G401.6 (cell line): ENCODE data around the gene IL18BP.

Experiments used
- FAIRE-seq: peaks from 2 replicates; lab custom pipeline; 2012; peaks lifted over from hg19 to GRCh38; lab: Jason Lieb, UNC

IL18BP gene

GRCh38 chr11:71996946-71997345 lies 1.8 kb upstream of the IL18BP start:
- no peak for FAIRE-seq

DNA sequence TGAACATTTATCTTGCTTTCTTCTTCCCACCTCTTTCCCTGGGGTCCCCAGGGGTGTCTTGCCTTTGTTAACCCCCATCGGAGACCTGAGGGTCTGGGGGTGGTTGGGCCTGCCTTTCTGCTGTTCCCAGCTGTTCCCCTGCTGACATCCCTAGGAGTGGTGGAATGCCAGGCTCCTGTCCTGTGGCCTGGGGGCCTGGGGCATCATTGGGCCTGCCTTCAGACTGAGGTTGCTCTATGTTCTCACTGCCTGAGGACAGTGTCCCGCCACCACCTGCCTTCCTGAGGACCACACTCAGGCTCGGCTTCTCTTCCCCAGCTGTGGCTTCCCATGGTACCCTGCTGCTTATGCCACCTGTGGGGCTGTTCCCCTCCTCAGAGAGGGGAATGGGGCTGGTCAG lies 1.1 kb upstream of the IL18BP start:
- no peak for FAIRE-seq

- no peak for FAIRE-seq
Measured at GRCh38 chr11:71998061-71998460, 648 bp upstream of the IL18BP start.

GRCh38 chr11:71999362-71999761 lies 653 bp downstream of the IL18BP start:
- FAIRE-seq, result no peak

GRCh38 chr11:71999798-72000197 lies 1.1 kb downstream of the IL18BP start:
- no peak for FAIRE-seq

- no peak for FAIRE-seq
Measured at GRCh38 chr11:72000202-72000867, 1.6 kb downstream of the IL18BP start.

GRCh38 chr11:72001285-72001684 lies 2.6 kb downstream of the IL18BP start:
- no peak for FAIRE-seq

GRCh38 chr11:72001834-72002591 lies 3.3 kb downstream of the IL18BP start:
- FAIRE-seq, result no peak

GRCh38 chr11:72002841-72003775 lies 4.4 kb downstream of the IL18BP start:
- no peak for FAIRE-seq

GRCh38 chr11:72003776-72004171 lies 5.1 kb downstream of the IL18BP start:
- no peak for FAIRE-seq

DNA sequence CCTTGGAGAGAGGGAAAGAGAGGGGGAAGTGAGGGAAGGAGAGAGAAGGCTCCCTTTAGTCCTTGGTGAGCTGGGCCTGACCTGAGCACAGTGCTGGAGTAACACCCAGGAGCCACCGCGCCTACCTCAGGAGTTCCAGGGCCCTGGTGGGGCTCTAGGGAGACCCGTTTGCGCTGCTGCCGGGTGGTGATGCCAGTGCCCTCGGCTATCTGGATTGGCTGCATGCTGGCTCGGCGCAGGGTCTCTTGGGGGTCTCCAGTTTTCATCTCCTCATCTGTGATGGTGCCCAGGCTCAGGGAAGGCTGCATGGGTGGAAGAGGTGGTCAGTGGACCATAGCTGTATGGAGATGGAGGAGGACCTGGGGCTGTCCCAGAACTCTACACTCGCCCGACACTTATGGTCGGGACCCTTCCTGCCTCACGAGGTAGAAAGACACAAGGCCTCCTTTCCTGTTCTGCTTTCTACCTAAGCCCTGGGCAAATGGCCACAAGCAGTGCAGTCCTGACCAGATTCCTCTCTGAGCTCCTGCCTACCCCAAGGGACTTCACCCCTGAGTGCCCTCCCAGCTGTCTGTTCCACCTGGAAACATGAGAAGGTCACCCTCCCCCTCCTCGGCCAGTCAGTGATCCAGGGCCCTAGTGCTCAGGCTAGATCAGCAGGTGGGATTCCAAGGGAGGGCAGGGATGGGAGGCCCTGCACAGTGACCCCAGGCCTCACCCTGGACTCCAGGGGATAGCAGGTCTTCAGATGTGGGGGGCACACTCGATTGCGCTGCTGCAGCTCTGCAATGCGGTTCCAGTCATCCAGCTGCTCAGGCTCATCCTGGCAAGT lies 6.0 kb downstream of the IL18BP start:
- no peak for FAIRE-seq

DNA sequence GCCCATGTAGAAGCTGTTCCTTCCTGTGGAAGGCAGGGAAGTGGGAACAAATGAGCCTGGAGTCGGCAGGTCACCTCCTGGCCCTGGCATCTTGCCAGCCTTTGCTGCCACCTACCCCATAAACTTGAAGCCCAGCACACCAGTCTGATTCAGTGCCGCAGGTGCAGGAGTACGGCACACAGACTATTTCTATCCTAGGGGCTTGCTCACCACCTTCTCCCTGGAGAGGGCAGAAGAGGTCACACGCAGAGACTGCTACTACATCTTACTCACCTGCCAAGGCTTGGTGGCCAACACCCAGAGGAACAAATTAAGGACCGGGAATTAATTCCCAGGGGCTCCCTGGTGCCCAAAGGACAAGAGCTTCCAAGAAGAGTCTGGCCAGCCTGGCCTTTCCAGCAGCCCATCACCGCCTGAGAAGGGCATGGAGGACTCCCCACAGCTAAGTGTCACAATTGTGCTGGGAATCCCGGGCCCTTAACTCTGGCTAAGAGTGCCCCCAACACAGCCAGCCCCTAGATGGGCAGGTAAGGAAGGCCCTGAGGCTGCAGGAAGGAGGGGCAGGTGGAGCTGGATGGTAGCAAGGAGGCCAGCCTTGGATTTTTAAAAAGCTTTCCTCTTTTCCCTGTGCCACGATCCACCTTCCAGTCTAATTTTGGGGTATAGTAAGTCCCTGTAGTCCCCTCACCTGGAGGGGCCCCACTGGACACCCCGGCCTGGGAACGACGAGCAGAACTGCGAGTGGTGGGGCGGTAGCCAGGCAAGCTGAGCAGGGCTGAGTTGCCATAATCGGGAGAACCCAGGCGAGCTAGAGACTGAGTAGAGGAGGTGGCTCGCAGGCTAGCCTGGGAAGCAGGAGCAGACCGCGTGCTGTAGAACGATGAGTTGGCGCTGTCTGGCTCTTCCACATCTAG lies 6.9 kb downstream of the IL18BP start:
- FAIRE-seq, result no peak

DNA sequence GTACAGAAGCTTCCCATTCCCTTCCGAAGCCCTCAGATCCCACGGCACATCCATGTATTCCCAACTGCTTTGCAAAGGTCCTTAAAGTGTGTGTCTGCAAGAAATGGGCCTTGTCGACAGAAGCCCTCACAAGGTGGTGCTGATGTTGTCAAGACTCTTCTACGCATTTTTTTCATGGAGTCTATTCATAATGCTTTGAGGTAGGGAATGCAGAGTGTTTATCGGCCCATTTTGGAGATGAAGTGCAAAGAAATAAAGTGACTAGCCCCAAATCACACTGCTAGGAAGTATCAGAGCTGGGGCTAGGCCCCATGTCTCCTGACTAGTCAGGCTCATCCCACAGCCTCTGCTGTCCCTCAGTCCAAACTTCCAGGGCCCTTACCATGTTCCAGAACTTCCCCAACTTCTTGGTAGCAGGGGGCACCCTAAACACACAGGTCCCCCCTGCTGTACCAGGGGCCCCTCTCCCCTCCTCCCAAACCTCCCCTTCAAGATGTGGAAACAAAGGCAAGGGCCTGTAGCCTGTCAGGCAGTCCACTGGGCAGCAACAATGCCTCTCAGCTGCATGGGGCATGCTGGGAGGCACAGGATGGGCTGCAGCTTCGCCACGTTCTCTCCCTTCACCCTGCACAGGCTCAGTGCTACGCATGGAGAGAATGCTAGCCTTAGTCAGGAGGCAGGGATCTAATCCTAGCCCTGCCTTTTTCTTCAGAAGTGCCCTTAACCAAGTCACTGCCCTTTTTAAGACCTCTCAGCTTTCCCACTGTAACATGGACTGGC lies 7.8 kb downstream of the IL18BP start:
- FAIRE-seq, result no peak

DNA sequence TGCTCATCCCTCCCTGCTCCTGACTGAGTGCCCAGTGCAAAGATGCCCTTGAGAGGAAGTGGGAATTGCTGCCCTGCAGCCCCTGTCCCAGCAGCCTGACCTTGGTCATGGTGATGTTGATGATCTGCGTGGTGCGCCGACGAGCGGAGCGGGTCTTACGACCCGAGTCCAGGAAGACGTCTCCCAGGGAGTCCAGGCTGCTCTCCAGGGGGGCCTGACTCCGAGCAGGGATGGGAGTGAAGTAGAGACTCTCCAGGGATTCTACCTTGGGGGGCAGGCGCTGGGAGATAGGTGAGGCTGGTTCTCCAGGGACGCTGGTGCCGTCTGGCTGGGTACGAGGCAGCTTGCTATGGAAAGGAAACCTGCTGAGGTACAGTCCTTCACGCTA lies 8.4 kb downstream of the IL18BP start:
- no peak for FAIRE-seq

GRCh38 chr11:72007587-72007986 lies 8.9 kb downstream of the IL18BP start:
- FAIRE-seq, result no peak

- no peak for FAIRE-seq
Measured at GRCh38 chr11:72008728-72009127, 10.0 kb downstream of the IL18BP start.

DNA sequence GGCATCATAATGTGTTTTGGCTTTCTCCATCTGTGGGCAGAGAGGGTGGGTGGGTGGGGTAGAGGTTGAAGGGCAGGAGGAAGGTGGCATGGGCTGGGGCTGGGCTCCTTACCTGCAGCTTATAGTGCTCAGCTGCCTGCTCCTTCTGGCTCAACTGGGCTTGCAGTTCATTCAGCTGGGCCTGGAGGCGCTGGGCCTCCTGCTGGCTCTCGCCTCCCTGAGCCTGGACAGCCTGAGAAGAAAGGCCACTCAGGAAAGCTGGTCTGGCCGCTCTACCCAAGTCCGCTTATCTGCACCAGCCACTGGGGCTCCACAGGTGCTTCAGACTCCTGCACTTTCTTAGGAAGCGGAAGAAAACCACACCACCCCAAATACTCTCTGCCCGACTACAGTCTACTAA lies 10.4 kb downstream of the IL18BP start:
- no peak for FAIRE-seq

DNA sequence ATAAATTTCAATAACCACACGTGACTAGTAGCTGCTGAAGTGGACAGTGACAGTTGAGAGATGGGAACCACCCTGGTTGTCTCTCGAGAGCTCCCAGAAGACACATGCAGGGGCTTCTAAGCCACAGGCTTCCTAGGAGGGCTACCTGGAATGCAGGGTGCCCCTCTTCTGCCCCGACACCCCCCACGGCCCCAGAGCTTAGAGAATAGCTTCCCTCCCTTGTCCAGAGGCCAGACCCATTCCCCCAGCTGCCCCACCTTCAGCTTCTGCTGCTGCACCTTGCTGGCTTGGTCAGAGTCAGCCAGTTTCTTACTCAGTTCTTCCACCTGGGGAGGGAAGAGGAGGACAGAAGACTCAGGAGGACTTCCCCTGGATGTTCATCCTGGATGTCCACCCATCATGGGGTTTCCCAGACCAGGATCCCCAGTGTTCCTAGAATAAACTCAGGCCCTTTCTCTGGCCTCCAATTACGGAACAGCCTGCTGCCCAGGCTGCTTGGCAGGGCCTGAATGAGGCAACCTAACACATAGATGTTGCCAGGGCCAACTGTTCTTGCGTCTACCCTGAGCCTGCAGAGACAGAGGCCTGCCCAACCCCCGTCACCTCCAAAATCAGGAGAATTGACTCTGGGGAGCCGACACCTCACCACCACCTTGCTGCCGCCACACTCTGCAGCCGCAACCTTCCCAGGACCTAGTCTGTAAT lies 12.0 kb downstream of the IL18BP start:
- FAIRE-seq, result no peak

DNA sequence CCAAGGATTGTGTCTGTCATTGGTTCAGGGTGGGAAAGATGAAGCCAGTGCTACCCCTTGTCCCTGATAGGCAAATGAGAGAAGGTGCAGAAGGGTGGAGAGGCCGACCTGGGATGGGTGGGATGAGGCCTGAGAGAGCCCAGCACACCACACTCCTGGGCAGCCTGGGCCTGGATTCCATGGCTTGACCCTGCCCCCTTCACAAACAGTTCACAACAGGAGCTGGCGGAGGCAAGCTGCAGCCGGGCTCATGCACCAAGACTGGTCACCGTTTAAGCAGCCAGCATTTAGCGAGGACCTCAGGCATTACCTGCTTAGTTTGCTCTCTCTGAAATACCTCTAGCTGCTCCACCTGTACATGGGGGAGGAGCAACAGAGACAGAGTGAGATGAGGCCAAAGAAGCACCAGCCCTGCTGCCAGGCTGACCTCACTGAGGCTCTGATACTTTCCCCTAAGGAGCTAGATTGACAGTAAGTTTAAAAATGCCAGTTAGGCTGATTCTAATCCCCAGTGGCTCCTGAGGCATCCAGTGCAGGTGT lies 13.5 kb downstream of the IL18BP start:
- FAIRE-seq, result no peak
